GM12878 (cell line): ENCODE measurements around the gene FOXL1. TPM values are rescaled to one million over a fixed set of nuclear protein-coding genes. Genes with fewer than 3 reads are reported as not detected.

Source experiments
- ATAC-seq: fragments of 200-7000 bp; cut with Tn5 transposase; 3 replicates; pipeline ENCODE4 v1.9.1; 2020; ENCODE audit warnings: mild to moderate bottlenecking, moderate library complexity
- BruUV-seq: library from RNA; stranded (reverse); fragments of 400-500 nt; replicated peaks from 2 replicates; lab custom pipeline; 2021; lab: Mats Ljungman, UMichigan
- CTCF ChIA-PET: fragments of 300-600 bp; sonication (Branson Sonifier 250); formaldehyde crosslinking; extraction: SDS; loops from one replicate; lab custom pipeline; 2021; ENCODE audit warnings: inconsistent platforms; lab: Yijun Ruan, JAX
- POLR2A ChIA-PET: fragments of 350-600 bp; formaldehyde crosslinking; extraction: SDS; loops from one replicate; lab custom pipeline; 2021; ENCODE audit warnings: inconsistent platforms; lab: Charles Lee
- RAD21 ChIA-PET: fragments of 300-600 bp; sonication (Branson Sonifier 250); formaldehyde crosslinking; loops from one replicate; lab custom pipeline; 2023; ENCODE audit warnings: antibody characterized with exemption; ENCODE audit not compliant: unreplicated experiment; lab: Charles Lee
- SMC1A ChIA-PET: fragments of 300-600 bp; sonication (Branson Sonifier 250); formaldehyde crosslinking; loops from one replicate; lab custom pipeline; 2023; ENCODE audit not compliant: unreplicated experiment, uncharacterized antibody; lab: Charles Lee
- DNase-seq: peaks from one replicate; pipeline ENCODE4 v3.0.0-alpha.2; 2011; ENCODE audit warnings: low read depth, low spot score
- FAIRE-seq: peaks from 3 replicates; lab custom pipeline; 2011; peaks lifted over from hg19 to GRCh38; lab: Jason Lieb, UNC
- H2AFZ ChIP-seq: 2 replicates; pipeline ENCODE4 v1.6.0; 2011; ENCODE audit warnings: low read depth, low read length, control low read depth; ENCODE audit not compliant: control insufficient read depth
- H3K27ac ChIP-seq: 2 replicates; pipeline ENCODE4 v1.5.1; 2011; ENCODE audit warnings: control low read depth; ENCODE audit not compliant: control insufficient read depth, insufficient read depth
- H3K27me3 ChIP-seq, 2 experiments: replicated peaks in 1 of 2; 2 replicates each; pipeline versions ENCODE4 v1.6.0 to v1.6.1; 2011; ENCODE audit warnings: low read length in 1 of 2; ENCODE audit not compliant: control insufficient read depth in 2 of 2, insufficient read depth in 2 of 2
- H3K36me3 ChIP-seq, 2 experiments: 2 replicates each; pipeline ENCODE4 v1.5.1; 2011; ENCODE audit warnings: low read length in 1 of 2; ENCODE audit not compliant: control insufficient read depth in 2 of 2, insufficient read depth in 2 of 2
- H3K4me1 ChIP-seq: 2 replicates; pipeline ENCODE4 v1.6.1; 2011; ENCODE audit warnings: mild to moderate bottlenecking, low read length, moderate library complexity, mixed read lengths; ENCODE audit not compliant: control insufficient read depth, insufficient read depth
- H3K4me2 ChIP-seq: 2 replicates; pipeline ENCODE4 v1.6.0; 2011; ENCODE audit warnings: control low read depth; ENCODE audit not compliant: control insufficient read depth, insufficient read depth
- H3K4me3 ChIP-seq: fragments of 200-600 bp; sonication (generic); 2 replicates; pipeline ENCODE4 v1.5.1; 2016
- H3K79me2 ChIP-seq: 2 replicates; pipeline ENCODE4 v1.6.0; 2011; ENCODE audit warnings: low read length; ENCODE audit not compliant: control insufficient read depth, insufficient read depth
- H3K9ac ChIP-seq: 2 replicates; pipeline ENCODE4 v1.8.0; 2011; ENCODE audit warnings: low read length, control low read depth, mixed read lengths; ENCODE audit not compliant: control insufficient read depth, insufficient read depth
- H3K9me3 ChIP-seq: replicated peaks from 3 replicates; pipeline ENCODE4 v1.5.1; 2011; ENCODE audit warnings: mild to moderate bottlenecking, low read length; ENCODE audit not compliant: control insufficient read depth, insufficient read depth
- H4K20me1 ChIP-seq: 2 replicates; pipeline ENCODE4 v1.6.0; 2011; ENCODE audit not compliant: control insufficient read depth, insufficient read depth
- CHD4 ChIP-seq: fragments of 200-600 bp; sonication (generic); IDR thresholded peaks from 2 replicates; pipeline ENCODE4 v1.6.1; 2016; ENCODE audit warnings: mild to moderate bottlenecking
- EP300 ChIP-seq, 2 experiments: fragments of 150-350 bp in 1 of 2; IDR thresholded peaks; 2 replicates each; pipeline ENCODE4 v1.6.1; 2011 to 2012; ENCODE audit warnings: low read depth in 2 of 2, low read length in 2 of 2, borderline replicate concordance in 1 of 2, improper control_type of control experiment in 1 of 2, inconsistent platforms in 1 of 2; ENCODE audit not compliant: control insufficient read depth in 1 of 2
- IRF5 ChIP-seq: fragments of 450-650 bp; IDR thresholded peaks from 2 replicates; pipeline ENCODE4 v1.6.1; 2017; ENCODE audit warnings: borderline replicate concordance
- MXI1 ChIP-seq: fragments of 150-350 bp; IDR thresholded peaks from 2 replicates; pipeline ENCODE4 v1.6.1; 2011; ENCODE audit warnings: low read depth, mild to moderate bottlenecking, inconsistent platforms, low read length, improper control_type of control experiment
- MYB ChIP-seq: fragments of 150-350 bp; IDR thresholded peaks from 2 replicates; pipeline ENCODE4 v1.6.1; 2014; ENCODE audit warnings: mild to moderate bottlenecking, low read depth, low read length, borderline replicate concordance
- NR2C2 ChIP-seq: IDR thresholded peaks from 2 replicates; pipeline ENCODE4 v1.6.1; 2011; ENCODE audit warnings: borderline replicate concordance, low read depth; ENCODE audit not compliant: control insufficient read depth, insufficient read length
- SREBF1 ChIP-seq: IDR thresholded peaks from 2 replicates; pipeline ENCODE4 v1.6.1; 2012; ENCODE audit warnings: mild to moderate bottlenecking, low read length
- TCF12 ChIP-seq: IDR thresholded peaks from 2 replicates; pipeline ENCODE4 v1.6.1; 2011; ENCODE audit warnings: low read depth, mild to moderate bottlenecking, low read length
- WGBS: methylation state at CpG from one replicate; pipeline ENCODE4 v1.1.6; 2016; ENCODE audit warnings: low lambda C conversion rate; ENCODE audit not compliant: insufficient replicate concordance, insufficient coverage; ENCODE audit errors: missing lambda C conversion rate; 5-methylcytosine and 5-hydroxymethylcytosine counted together
- in situ Hi-C: fragments of 300-500 bp; cut with MboI; formaldehyde crosslinking; loops from 9 replicates; pipeline ENCODE4 v1.14.3; 2018; ENCODE audit warnings: mixed read lengths
- intact Hi-C: fragments of 100-400 bp; cut with micrococcal nuclease; formaldehyde crosslinking; loops from one replicate; pipeline ENCODE4 v1.14.2; 2022; ENCODE audit not compliant: unreplicated experiment
- polyA plus RNA-seq, 11 experiments: library from polyadenylated mRNA; depleted of rRNA in 4 of 11; unstranded in 6 of 11; stranded (reverse) in 5 of 11; fragments of >200 nt; fragmentation: Nextera tagmentation in 4 of 11; fragmentation: Illumina TruSeq in 1 of 11; extraction: Ambion mirVana in 4 of 11; extraction: Trizol in 1 of 11; gene quantifications; 1 replicate in 1 of 11; 2 replicates in 10 of 11; pipeline versions ENCODE4 v1.2.1 to v1.2.3, GENCODE V29; 2011 to 2016; ENCODE audit warnings: inconsistent platforms in 2 of 11, missing spikeins in 2 of 11, low read depth in 1 of 11
- total RNA-seq, 4 experiments: library from RNA; depleted of rRNA in 3 of 4; stranded (reverse); fragments of >200 nt in 3 of 4; fragmentation: Illumina TruSeq in 1 of 4; extraction: Trizol in 1 of 4; gene quantifications; 2 replicates each; pipeline versions ENCODE4 v1.2.1 to v1.2.3, GENCODE V29; 2013 to 2021
- TF ChIP-seq, protein P1 (sequence below): fragments of 450-650 bp; IDR thresholded peaks from 2 replicates; pipeline ENCODE4 v1.6.1; 2016; ENCODE audit warnings: mild to moderate bottlenecking
- TF ChIP-seq, protein P2 (sequence below): fragments of 450-650 bp; IDR thresholded peaks from 2 replicates; pipeline ENCODE4 v1.6.1; 2014; ENCODE audit warnings: mild to moderate bottlenecking
- TF ChIP-seq, protein P3 (sequence below): fragments of 450-650 bp; IDR thresholded peaks from 2 replicates; pipeline ENCODE4 v1.6.1; 2018; ENCODE audit warnings: mild to moderate bottlenecking, low read depth, moderate library complexity; ENCODE audit not compliant: partially characterized antibody

FOXL1 gene
- total and polyA plus RNA-seq, 10 of the 15 experiments (the other 5 are each of a cell fraction or from before 2014, with no cell fraction given): 0.05 TPM; not detected in 9

DNA sequence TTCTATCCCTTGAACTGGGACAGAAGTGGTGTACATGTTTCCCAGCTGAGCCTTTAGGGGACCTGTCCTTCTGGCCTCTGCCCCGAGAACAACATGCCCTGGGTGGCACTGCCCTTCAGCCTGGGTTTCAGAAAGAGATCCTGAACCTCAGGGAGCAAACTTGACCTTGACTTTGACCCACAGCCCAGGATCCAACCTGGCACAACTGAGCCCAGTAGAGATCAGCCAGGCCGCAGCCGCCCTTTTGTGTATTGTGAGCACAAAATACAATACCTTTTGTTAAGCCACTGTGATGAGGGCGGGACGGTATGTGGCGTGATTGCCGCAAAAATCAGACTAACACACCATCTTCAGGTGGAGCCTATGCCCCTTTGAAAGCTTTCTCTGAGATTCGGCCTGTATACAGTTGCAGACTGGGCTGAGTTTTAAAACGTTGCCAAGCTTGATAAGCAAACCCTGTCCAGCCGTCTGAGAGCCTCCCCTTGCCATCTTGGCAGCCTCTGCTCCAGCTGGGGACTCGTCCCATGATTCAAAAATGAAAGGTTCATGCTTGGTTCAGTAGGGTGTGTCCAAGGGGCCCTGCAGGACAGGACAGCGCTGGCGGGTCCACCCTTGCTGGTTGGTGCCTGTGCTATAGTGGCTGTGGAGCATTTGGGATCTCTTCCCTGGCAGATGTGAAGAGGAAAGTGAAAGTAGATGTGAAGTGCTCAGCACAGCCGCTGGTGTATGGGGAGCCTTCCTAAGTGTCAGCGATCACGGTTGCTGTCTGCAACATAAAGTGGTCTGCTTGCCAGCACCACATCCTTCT, 40.3 kb downstream of the FOXL1 start (continued):
- TF ChIP-seq, protein P1, sequence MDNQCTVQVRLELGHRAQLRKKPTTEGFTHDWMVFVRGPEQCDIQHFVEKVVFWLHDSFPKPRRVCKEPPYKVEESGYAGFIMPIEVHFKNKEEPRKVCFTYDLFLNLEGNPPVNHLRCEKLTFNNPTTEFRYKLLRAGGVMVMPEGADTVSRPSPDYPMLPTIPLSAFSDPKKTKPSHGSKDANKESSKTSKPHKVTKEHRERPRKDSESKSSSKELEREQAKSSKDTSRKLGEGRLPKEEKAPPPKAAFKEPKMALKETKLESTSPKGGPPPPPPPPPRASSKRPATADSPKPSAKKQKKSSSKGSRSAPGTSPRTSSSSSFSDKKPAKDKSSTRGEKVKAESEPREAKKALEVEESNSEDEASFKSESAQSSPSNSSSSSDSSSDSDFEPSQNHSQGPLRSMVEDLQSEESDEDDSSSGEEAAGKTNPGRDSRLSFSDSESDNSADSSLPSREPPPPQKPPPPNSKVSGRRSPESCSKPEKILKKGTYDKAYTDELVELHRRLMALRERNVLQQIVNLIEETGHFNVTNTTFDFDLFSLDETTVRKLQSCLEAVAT: no peak
- TF ChIP-seq SREBF1 (no peak), NR2C2 (no peak)
- TF ChIP-seq, all 136 proteins: peak for 0

DNA sequence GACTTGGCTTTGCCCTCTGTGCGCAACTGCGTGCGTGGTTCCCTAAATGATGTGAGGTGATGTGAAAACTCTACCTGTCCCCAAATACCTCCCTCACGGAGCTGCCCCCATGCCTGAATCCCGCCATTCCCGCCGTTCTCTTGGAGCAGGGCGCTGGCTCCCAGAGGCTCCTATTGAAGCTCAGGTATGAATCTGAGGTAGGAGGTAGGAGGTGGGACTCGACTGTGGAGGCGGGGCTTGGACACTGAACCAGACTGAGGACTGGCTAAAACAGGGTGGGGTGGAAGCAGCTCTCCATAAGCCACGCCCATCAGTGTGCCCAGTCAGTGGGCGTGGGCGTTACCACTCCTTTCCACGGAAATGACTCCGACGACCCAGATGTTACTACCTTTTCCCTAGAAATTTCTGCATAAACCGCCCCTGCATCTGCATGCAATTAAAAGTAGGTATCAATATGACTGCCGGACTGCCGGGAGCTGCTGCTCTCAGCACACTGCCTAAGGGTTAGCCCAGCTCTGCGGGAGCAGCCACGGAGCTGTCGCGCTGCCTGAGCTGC, 41.0 kb downstream of the FOXL1 start:
- no peak overlapping the region for H3K27ac ChIP-seq
- H3K4me1 ChIP-seq: no peaks in the 10 kb centered on the region
- ChIA-PET CTCF (no interaction called here), RAD21 (no interaction called here), SMC1A (interaction anchor here (1.0 kb wide), 1 partner anchor 12 kb away, joined by 3 read pairs; no protein-coding TSS in a partner anchor), POLR2A (no interaction called here)
- 59% methylated on average over 23 of the region's 23 CpGs for WGBS
- no peak for FAIRE-seq
- ATAC-seq: no peak
- H3K9me3 ChIP-seq: no peaks in the 10 kb centered on the region
- no peak overlapping the region for H3K4me2 ChIP-seq
- BruUV-seq: no TSS peak
- H3K36me3 ChIP-seq: no peaks in the 10 kb centered on the region
- intact Hi-C loops (no loop called here), in situ Hi-C loops (no loop called here)
- no peak overlapping the region for H3K9ac ChIP-seq
- no peak overlapping the region for H3K4me3 ChIP-seq
- H4K20me1 ChIP-seq: no peaks in the 10 kb centered on the region
- no peaks in the 10 kb centered on the region; a peak in 1 of 4 replicates for H3K27me3 ChIP-seq
- H3K79me2 ChIP-seq: no peaks in the 10 kb centered on the region
- no peak overlapping the region for H2AFZ ChIP-seq
- DNase-seq: no peak
- TF ChIP-seq MYB (no peak), MXI1 (no peak), EP300 (IDR thresholded peaks at IDR 0.05; ENCODE audit: borderline replicate concordance in 1 of 2, control insufficient read depth in 1 of 2, low read depth in 2 of 2, low read length in 2 of 2) (no peak), IRF5 (no peak), CHD4 (no peak), TCF12 (no peak)
- TF ChIP-seq, protein P2, sequence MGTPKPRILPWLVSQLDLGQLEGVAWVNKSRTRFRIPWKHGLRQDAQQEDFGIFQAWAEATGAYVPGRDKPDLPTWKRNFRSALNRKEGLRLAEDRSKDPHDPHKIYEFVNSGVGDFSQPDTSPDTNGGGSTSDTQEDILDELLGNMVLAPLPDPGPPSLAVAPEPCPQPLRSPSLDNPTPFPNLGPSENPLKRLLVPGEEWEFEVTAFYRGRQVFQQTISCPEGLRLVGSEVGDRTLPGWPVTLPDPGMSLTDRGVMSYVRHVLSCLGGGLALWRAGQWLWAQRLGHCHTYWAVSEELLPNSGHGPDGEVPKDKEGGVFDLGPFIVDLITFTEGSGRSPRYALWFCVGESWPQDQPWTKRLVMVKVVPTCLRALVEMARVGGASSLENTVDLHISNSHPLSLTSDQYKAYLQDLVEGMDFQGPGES: no peak
- TF ChIP-seq, protein P3, sequence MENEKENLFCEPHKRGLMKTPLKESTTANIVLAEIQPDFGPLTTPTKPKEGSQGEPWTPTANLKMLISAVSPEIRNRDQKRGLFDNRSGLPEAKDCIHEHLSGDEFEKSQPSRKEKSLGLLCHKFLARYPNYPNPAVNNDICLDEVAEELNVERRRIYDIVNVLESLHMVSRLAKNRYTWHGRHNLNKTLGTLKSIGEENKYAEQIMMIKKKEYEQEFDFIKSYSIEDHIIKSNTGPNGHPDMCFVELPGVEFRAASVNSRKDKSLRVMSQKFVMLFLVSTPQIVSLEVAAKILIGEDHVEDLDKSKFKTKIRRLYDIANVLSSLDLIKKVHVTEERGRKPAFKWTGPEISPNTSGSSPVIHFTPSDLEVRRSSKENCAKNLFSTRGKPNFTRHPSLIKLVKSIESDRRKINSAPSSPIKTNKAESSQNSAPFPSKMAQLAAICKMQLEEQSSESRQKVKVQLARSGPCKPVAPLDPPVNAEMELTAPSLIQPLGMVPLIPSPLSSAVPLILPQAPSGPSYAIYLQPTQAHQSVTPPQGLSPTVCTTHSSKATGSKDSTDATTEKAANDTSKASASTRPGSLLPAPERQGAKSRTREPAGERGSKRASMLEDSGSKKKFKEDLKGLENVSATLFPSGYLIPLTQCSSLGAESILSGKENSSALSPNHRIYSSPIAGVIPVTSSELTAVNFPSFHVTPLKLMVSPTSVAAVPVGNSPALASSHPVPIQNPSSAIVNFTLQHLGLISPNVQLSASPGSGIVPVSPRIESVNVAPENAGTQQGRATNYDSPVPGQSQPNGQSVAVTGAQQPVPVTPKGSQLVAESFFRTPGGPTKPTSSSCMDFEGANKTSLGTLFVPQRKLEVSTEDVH: no peak
